ENCODE measurements around the gene RACGAP1.

Gene RACGAP1

DNA sequence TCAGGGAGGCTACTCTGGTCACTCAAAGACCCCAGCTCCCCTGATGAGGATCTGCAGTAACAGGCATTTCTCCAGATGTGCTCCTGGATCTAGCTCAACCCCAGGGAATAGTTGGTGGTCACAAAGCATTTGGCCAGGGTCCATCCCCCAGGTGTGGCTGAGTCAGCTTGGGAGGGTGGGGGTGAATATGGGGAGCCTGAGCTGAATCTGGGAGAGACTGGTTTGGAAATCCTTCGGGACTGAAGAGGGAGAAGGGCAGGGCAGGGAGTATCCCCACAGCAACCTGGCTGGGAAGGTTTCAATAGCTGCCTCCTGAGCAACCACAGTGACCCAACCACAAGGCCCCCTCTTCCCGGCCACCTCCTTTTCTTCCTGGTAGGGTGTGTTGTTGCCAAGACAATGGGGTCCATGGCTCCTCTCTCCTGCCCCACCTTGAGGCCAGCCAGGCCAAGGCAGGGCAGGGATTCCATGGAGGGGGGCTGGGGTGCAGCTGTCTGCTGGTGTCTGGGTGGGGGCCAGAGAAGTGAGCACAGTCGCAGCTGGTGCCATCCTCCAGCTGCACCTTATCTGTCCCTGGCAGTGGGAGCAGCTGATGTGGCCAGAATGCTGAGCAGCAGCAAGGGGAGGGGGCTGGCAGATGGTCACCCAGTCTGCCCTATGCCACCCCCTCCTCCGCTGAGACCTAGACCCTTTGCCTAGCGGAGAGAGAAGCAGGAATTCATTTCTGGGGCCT is 37.6 kb upstream of the RACGAP1 start:
- no peak overlapping the region for H3K27ac ChIP-seq (ENCODE audit: insufficient read depth, low read length, poor library complexity, severe bottlenecking)
- H3K4me3 ChIP-seq (ENCODE audit: insufficient read depth, low read depth, low read length, poor library complexity, severe bottlenecking), result no peak overlapping the region
- H3K27me3 ChIP-seq (replicated peaks; ENCODE audit: control insufficient read depth, insufficient read depth, low read length, poor library complexity, severe bottlenecking), result peaks cover 5% of the 10 kb centered on the region
- H3K36me3 ChIP-seq (ENCODE audit: control insufficient read depth, insufficient read depth, low read length), result no peaks in the 10 kb centered on the region
- no peaks in the 10 kb centered on the region for H3K9me3 ChIP-seq (ENCODE audit: control insufficient read depth, low read length)
- peaks cover 2% of the 10 kb centered on the region for H3K4me1 ChIP-seq (ENCODE audit: control insufficient read depth, insufficient read depth, low read length, poor library complexity, severe bottlenecking)
- DNase-seq, result no peak

GRCh38 chr12:50061946-50062686 is 36.8 kb upstream of the RACGAP1 start:
- H3K9me3 ChIP-seq (ENCODE audit: control insufficient read depth, low read length), result no peaks in the 10 kb centered on the region
- no peaks in the 10 kb centered on the region for H3K36me3 ChIP-seq (ENCODE audit: control insufficient read depth, insufficient read depth, low read length)
- H3K4me1 ChIP-seq (ENCODE audit: control insufficient read depth, insufficient read depth, low read length, poor library complexity, severe bottlenecking), result peaks cover 6% of the 10 kb centered on the region
- DNase-seq, result no peak
- no peak overlapping the region for H3K27ac ChIP-seq (ENCODE audit: insufficient read depth, low read length, poor library complexity, severe bottlenecking)
- H3K4me3 ChIP-seq (ENCODE audit: insufficient read depth, low read depth, low read length, poor library complexity, severe bottlenecking), result no peak overlapping the region
- peaks cover 11% of the 10 kb centered on the region for H3K27me3 ChIP-seq (replicated peaks; ENCODE audit: control insufficient read depth, insufficient read depth, low read length, poor library complexity, severe bottlenecking)

- H3K36me3 ChIP-seq (ENCODE audit: control insufficient read depth, insufficient read depth, low read length), result no peaks in the 10 kb centered on the region
- peaks cover 21% of the 10 kb centered on the region for H3K27me3 ChIP-seq (replicated peaks; ENCODE audit: control insufficient read depth, insufficient read depth, low read length, poor library complexity, severe bottlenecking)
- no peak overlapping the region for H3K27ac ChIP-seq (ENCODE audit: insufficient read depth, low read length, poor library complexity, severe bottlenecking)
- no peaks in the 10 kb centered on the region for H3K9me3 ChIP-seq (ENCODE audit: control insufficient read depth, low read length)
- H3K4me1 ChIP-seq (ENCODE audit: control insufficient read depth, insufficient read depth, low read length, poor library complexity, severe bottlenecking), result peaks cover 11% of the 10 kb centered on the region
- DNase-seq, result no peak
- no peak overlapping the region for H3K4me3 ChIP-seq (ENCODE audit: insufficient read depth, low read depth, low read length, poor library complexity, severe bottlenecking)
Measured at GRCh38 chr12:50061171-50061570, 35.9 kb upstream of the RACGAP1 start.

- no peaks in the 10 kb centered on the region for H3K36me3 ChIP-seq (ENCODE audit: control insufficient read depth, insufficient read depth, low read length)
- no peak overlapping the region for H3K4me3 ChIP-seq (ENCODE audit: insufficient read depth, low read depth, low read length, poor library complexity, severe bottlenecking)
- H3K27ac ChIP-seq (ENCODE audit: insufficient read depth, low read length, poor library complexity, severe bottlenecking), result no peak overlapping the region
- DNase-seq, result no peak
- no peaks in the 10 kb centered on the region for H3K9me3 ChIP-seq (ENCODE audit: control insufficient read depth, low read length)
- H3K4me1 ChIP-seq (ENCODE audit: control insufficient read depth, insufficient read depth, low read length, poor library complexity, severe bottlenecking), result peaks cover 18% of the 10 kb centered on the region
- peaks cover 22% of the 10 kb centered on the region for H3K27me3 ChIP-seq (replicated peaks; ENCODE audit: control insufficient read depth, insufficient read depth, low read length, poor library complexity, severe bottlenecking)
Measured at GRCh38 chr12:50060120-50060468, 34.8 kb upstream of the RACGAP1 start.

- Histone ChIP-seq H3K27ac (ENCODE audit: insufficient read depth, low read length, poor library complexity, severe bottlenecking) (no peak overlapping the region), H3K4me1 (ENCODE audit: control insufficient read depth, insufficient read depth, low read length, poor library complexity, severe bottlenecking) (peaks cover 18% of the 10 kb centered on the region)
Measured at GRCh38 chr12:50059440-50060119, 34.3 kb upstream of the RACGAP1 start.

DNA sequence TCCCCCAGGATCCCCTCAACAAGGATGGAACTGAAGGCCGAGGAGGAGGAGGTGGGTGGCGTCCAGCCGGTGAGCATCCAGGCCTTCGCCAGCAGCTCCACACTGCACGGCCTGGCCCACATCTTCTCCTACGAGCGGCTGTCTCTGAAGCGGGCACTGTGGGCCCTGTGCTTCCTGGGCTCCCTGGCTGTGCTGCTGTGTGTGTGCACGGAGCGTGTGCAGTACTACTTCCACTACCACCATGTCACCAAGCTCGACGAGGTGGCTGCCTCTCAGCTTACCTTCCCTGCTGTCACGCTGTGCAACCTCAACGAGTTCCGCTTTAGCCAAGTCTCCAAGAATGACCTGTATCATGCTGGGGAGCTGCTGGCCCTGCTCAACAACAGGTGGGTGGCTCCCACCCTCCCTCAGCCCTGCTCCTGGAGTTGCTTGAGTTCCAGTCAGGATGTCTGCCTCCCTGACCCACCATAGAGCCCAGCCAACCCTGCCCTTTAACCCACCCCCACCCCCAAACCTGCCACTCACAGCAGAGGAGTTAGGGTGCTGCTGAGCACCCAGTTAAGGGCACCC is 33.5 kb upstream of the RACGAP1 start:
- H3K4me3 ChIP-seq (ENCODE audit: insufficient read depth, low read depth, low read length, poor library complexity, severe bottlenecking), result no peak overlapping the region
- H3K4me1 ChIP-seq (ENCODE audit: control insufficient read depth, insufficient read depth, low read length, poor library complexity, severe bottlenecking), result peaks cover 18% of the 10 kb centered on the region
- no peaks in the 10 kb centered on the region for H3K9me3 ChIP-seq (ENCODE audit: control insufficient read depth, low read length)
- H3K27me3 ChIP-seq (replicated peaks; ENCODE audit: control insufficient read depth, insufficient read depth, low read length, poor library complexity, severe bottlenecking), result peaks cover 22% of the 10 kb centered on the region
- H3K27ac ChIP-seq (ENCODE audit: insufficient read depth, low read length, poor library complexity, severe bottlenecking), result no peak overlapping the region
- H3K36me3 ChIP-seq (ENCODE audit: control insufficient read depth, insufficient read depth, low read length), result no peaks in the 10 kb centered on the region
- no peak for DNase-seq

More at GRCh38 chr12:50059440-50060119, 34.3 kb upstream of the RACGAP1 start:
- Histone ChIP-seq H3K36me3 (ENCODE audit: control insufficient read depth, insufficient read depth, low read length) (no peaks in the 10 kb centered on the region), H3K4me3 (ENCODE audit: insufficient read depth, low read depth, low read length, poor library complexity, severe bottlenecking) (no peak overlapping the region), H3K9me3 (ENCODE audit: control insufficient read depth, low read length) (no peaks in the 10 kb centered on the region), H3K27me3 (replicated peaks; ENCODE audit: control insufficient read depth, insufficient read depth, low read length, poor library complexity, severe bottlenecking) (peaks cover 22% of the 10 kb centered on the region)
- DNase-seq, result no peak

GRCh38 chr12:50057896-50058670 is 32.8 kb upstream of the RACGAP1 start:
- Histone ChIP-seq H3K9me3 (ENCODE audit: control insufficient read depth, low read length) (no peaks in the 10 kb centered on the region), H3K27me3 (replicated peaks; ENCODE audit: control insufficient read depth, insufficient read depth, low read length, poor library complexity, severe bottlenecking) (peaks cover 22% of the 10 kb centered on the region), H3K4me1 (ENCODE audit: control insufficient read depth, insufficient read depth, low read length, poor library complexity, severe bottlenecking) (peaks cover 18% of the 10 kb centered on the region), H3K27ac (ENCODE audit: insufficient read depth, low read length, poor library complexity, severe bottlenecking) (no peak overlapping the region), H3K36me3 (ENCODE audit: control insufficient read depth, insufficient read depth, low read length) (no peaks in the 10 kb centered on the region), H3K4me3 (ENCODE audit: insufficient read depth, low read depth, low read length, poor library complexity, severe bottlenecking) (peak overlapping the region; percentile 48)
- no peak for DNase-seq

GRCh38 chr12:50057000-50057841 is 31.9 kb upstream of the RACGAP1 start, which contains the start of gene ASIC1:
Gene ASIC1 (plus strand): TSS chr12:50057596. CDS start chr12:50058767, 1,171 bp downstream.
- peaks cover 18% of the 10 kb centered on the region for H3K4me1 ChIP-seq (ENCODE audit: control insufficient read depth, insufficient read depth, low read length, poor library complexity, severe bottlenecking)
- H3K36me3 ChIP-seq (ENCODE audit: control insufficient read depth, insufficient read depth, low read length), result no peaks in the 10 kb centered on the region
- no peaks in the 10 kb centered on the region for H3K9me3 ChIP-seq (ENCODE audit: control insufficient read depth, low read length)
- H3K27me3 ChIP-seq (replicated peaks; ENCODE audit: control insufficient read depth, insufficient read depth, low read length, poor library complexity, severe bottlenecking), result peaks cover 26% of the 10 kb centered on the region
- peak within 1 kb of the TSS; percentile 62 for H3K4me3 ChIP-seq (ENCODE audit: insufficient read depth, low read depth, low read length, poor library complexity, severe bottlenecking)
- H3K27ac ChIP-seq (ENCODE audit: insufficient read depth, low read length, poor library complexity, severe bottlenecking), result no peak within 1 kb of the TSS
- DNase-seq, result peak in 1 of 3 donors; percentile 12

GRCh38 chr12:50056639-50056976 is 31.3 kb upstream of the RACGAP1 start:
- peak overlapping the region; percentile 62 for H3K4me3 ChIP-seq (ENCODE audit: insufficient read depth, low read depth, low read length, poor library complexity, severe bottlenecking)
- H3K36me3 ChIP-seq (ENCODE audit: control insufficient read depth, insufficient read depth, low read length), result no peaks in the 10 kb centered on the region
- H3K9me3 ChIP-seq (ENCODE audit: control insufficient read depth, low read length), result no peaks in the 10 kb centered on the region
- H3K27me3 ChIP-seq (replicated peaks; ENCODE audit: control insufficient read depth, insufficient read depth, low read length, poor library complexity, severe bottlenecking), result peaks cover 33% of the 10 kb centered on the region
- H3K27ac ChIP-seq (ENCODE audit: insufficient read depth, low read length, poor library complexity, severe bottlenecking), result no peak overlapping the region
- H3K4me1 ChIP-seq (ENCODE audit: control insufficient read depth, insufficient read depth, low read length, poor library complexity, severe bottlenecking), result peaks cover 18% of the 10 kb centered on the region
- DNase-seq, result no peak
